Fibroblast of skin of right biceps (primary cell): ENCODE results near the gene CNNM3.

Experiments
- DNase-seq: peaks from one replicate; pipeline ENCODE4 v3.0.0-alpha.2; 2013

Gene CNNM3

GRCh38 chr2:96866986-96867755 is 51.1 kb downstream of the CNNM3 start:
- DNase-seq = no peak

- DNase-seq = no peak
Measured at GRCh38 chr2:96867756-96868554, 51.9 kb downstream of the CNNM3 start.

- peak; percentile 95 for DNase-seq
Measured at GRCh38 chr2:96868555-96869280, 52.6 kb downstream of the CNNM3 start.

GRCh38 chr2:96869281-96869821 is 53.3 kb downstream of the CNNM3 start:
- peak; percentile 81 for DNase-seq

GRCh38 chr2:96869822-96870625 is 54.0 kb downstream of the CNNM3 start, which contains the start of gene SEMA4C:
Gene SEMA4C, minus strand, starts transcription at chr2:96870080. Its CDS starts 2,194 bp downstream, at chr2:96867886.
- DNase-seq = peak; percentile 47

DNA sequence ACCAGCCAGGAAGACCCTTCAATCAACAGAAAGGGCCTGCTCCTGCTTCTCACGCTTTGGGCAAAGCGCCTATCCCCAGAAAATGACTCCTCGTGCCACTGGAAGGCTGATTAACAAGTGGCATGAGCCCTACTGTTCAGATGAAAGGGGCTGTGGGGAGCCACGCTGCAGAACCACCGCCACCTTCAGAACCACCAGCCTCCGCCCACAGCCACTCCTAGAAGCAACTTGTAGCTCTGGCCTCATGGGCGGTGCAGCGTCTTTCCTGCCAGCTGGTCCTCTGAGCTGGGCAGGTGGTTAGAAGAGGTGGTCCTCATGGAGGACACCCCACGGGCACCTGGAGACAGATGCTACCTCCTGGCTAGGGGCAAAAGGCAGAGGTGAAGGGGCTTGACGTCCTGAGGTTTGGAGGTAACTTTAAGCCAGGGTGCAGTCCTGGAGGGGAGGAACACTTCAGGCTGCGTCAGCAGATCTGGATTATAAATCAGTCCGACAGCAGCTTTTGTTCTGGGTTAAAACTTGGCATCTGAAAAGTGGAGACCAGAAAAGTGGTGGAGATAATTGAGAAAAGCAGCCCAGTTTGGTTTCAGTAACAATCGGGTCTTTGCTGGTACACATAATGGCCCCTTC is 54.7 kb downstream of the CNNM3 start:
- DNase-seq = no peak

GRCh38 chr2:96872591-96873349 is 56.7 kb downstream of the CNNM3 start:
- DNase-seq = peak; percentile 41

DNA sequence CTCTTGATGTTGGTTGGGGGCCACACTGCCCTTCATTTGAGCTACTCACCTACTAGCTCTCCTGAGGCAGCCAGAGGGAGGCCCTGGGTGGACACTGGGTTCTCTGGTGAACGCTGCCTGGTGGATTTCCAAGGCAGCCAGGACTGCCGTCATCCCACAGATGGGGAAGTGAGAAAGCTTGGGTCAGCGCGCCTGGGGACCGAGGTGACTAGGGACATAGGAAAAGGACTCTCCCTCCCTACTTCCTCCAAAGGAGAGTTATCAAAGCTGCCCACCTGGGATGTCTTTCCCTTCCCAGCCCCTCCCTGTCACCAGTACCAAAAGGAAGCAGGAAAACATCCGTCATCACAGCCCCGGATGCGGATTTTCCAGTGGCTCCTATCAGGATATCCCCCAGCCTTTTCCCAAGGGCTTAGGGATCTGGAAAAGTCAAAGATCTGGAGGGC is 57.6 kb downstream of the CNNM3 start:
- no peak for DNase-seq

DNA sequence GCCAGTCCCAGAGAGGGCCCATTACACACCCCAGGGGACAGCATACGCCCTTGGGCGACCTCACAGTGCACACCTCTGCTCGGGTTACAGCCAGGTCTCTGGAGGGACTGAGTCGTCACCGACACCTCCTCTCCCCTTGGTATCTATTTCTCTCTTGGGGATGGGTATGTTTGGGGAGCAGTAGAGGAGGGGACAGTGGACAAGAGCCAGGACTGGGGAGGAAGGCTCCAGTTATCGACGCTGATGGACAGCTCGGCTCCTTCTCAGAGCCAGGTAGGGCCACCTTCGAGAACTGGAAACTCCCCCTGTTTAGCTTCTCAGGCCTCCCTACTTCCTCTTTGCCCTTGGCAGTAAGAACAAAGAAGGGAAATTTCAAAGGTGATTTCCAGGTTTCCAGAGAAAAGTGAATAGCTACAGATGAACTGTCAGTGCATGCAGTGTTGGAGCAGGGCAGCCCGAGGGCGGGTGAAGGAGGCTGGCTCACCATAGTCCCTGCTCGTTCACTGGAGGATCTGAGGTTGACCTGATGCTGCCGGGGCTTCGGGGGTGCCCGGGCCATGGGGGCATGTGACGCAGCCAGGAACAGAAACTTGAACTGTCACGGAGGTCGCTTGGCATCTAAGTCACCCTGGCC is 58.2 kb downstream of the CNNM3 start:
- DNase-seq = no peak

DNA sequence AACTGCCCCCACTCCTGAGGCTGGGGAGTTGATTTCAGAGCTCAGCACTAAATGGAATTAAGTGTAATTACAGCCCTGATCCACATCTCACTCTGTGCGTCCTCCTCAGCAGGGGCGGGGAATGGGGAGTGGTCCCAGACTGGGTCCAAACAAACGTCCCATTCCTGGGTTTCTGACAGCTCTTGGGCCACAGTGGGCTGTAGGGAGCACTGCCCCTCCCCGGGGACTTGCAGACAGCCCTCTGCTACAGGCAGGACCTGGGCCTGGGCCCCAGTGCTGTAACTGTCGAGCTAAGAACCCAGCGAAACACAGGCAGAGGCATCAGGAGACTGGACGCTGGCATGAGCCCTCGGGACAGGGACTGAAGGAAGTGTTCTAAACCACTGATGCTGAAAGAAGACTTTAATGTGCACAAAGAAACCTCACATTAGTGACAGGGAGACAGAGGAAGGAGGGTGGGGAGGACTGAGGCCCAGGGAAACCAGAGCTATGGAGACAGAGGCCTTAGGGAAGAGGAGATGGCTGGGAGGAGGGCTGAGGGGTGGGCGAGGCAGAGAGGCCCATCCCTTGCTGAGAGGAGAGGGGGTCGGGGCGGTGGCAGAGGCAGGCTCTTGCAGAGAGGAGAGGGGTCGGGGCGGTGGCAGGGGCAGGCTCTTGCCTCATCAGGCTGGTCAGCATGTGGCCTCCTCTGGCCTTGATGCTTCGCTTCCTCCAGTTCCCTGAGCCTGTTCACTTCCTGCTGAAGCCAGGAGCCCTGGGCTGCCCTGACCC is 59.6 kb downstream of the CNNM3 start:
- no peak for DNase-seq

GRCh38 chr2:96876269-96877041 is 60.4 kb downstream of the CNNM3 start:
- peak; percentile 46 for DNase-seq

DNA sequence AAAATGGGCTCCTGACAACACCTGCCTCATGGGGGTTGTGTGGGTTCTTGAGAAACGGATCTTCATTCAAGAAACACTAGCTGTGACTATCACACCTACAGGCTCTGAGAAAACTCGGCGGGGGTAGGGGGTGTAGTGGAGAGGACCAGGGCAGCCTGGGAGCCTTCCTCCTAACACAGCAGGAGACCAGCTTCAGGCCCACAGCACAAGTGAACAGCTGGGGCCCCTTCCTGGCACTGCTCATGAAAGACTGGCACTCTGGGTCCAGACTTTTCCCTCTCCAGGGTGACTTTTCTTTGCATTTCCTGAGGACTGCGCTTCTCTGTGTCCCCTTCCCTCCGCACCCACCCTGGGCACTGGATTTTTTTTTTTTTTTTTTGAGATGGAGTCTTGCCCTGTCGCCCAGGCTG is 61.0 kb downstream of the CNNM3 start:
- no peak for DNase-seq

GRCh38 chr2:96877631-96878092 is 61.6 kb downstream of the CNNM3 start:
- DNase-seq = no peak

GRCh38 chr2:96878171-96878570 is 62.1 kb downstream of the CNNM3 start:
- no peak for DNase-seq

GRCh38 chr2:96878796-96879544 is 62.9 kb downstream of the CNNM3 start:
- no peak for DNase-seq

DNA sequence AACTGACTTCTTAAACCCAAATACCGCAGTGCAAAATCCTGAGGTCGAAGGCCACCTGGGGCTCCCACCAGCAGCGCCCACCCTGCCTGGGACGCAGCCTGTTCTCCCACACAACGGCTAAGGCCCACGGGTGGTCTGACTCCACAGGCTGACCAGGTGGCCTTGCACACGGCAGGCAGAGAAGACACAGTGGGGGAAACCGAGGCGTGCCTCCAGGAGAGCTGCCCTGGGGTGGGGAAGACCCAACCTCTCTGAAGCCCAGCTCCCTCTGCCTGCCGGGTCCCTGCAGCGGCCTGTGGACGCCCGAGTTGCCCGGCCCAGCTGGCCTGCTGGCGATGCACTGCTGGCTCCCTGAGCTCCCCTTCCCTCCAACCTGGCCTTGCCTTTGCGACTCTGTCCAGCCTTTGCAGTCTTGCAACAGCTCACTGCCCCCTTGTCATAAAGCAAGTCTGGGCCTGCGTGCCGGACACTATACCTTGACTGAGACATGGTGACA is 63.5 kb downstream of the CNNM3 start:
- DNase-seq = no peak

- DNase-seq = no peak
Measured at GRCh38 chr2:96880891-96881273, 64.8 kb downstream of the CNNM3 start.
